Vagina (tissue), 2 donors: ENCODE data around the gene MON2. TPM values are rescaled to one million over a fixed set of nuclear protein-coding genes. Genes with fewer than 3 reads are reported as not detected.

Experiments
- DNase-seq, 2 donors: peaks; one replicate each; pipeline ENCODE4 v3.0.0-alpha.2; 2017; ENCODE audit errors: extremely low spot score in 2 of 2
- H3K27ac ChIP-seq: fragments of 200-600 bp; sonication (generic); one replicate; pipeline ENCODE4 v1.5.1; 2019
- H3K27me3 ChIP-seq: fragments of 200-600 bp; sonication (generic); one replicate; pipeline ENCODE4 v1.5.1; 2019
- H3K36me3 ChIP-seq, 2 donors: fragments of 200-600 bp; sonication (generic); one replicate each; pipeline ENCODE4 v1.5.1; 2017 to 2019
- H3K4me1 ChIP-seq: fragments of 200-600 bp; sonication (generic); one replicate; pipeline ENCODE4 v1.5.1; 2019
- H3K4me3 ChIP-seq, 2 donors: fragments of 200-600 bp; sonication (generic); 1 replicate in 1 of 2; 2 replicates in 1 of 2; pipeline ENCODE4 v1.5.1; 2016 to 2019
- H3K9me3 ChIP-seq: fragments of 200-600 bp; sonication (generic); one replicate; pipeline ENCODE4 v1.5.1; 2019
- CTCF ChIP-seq, 3 experiments: fragments of 450-650 bp in 2 of 3; fragments of 200-600 bp in 1 of 3; sonication (generic) in 1 of 3; IDR thresholded peaks; one replicate each; pipeline ENCODE4 v1.5.1; 2017 to 2019; ENCODE audit warnings: antibody characterized with exemption in 3 of 3, mild to moderate bottlenecking in 2 of 3, moderate library complexity in 2 of 3
- POLR2A ChIP-seq, 2 donors: fragments of 450-650 bp; IDR thresholded peaks; one replicate each; pipeline ENCODE4 v1.6.1; 2017; ENCODE audit warnings: antibody characterized with exemption in 2 of 2, mild to moderate bottlenecking in 2 of 2, moderate library complexity in 2 of 2
- POLR2AphosphoS5 ChIP-seq, 2 donors: sonication (generic); formaldehyde crosslinking; IDR thresholded peaks; one replicate each; pipeline ENCODE4 v1.9.0; 2017; ENCODE audit warnings: antibody characterized with exemption in 2 of 2, mild to moderate bottlenecking in 2 of 2, low read depth in 1 of 2; ENCODE audit not compliant: insufficient read depth in 1 of 2
- intact Hi-C: fragments of 100-400 bp; cut with DNase I; formaldehyde crosslinking; loops from one replicate; pipeline ENCODE4 v1.15.1; 2023
- total RNA-seq: library from RNA; depleted of rRNA; stranded (reverse); fragments of >200 nt; gene quantifications from one replicate; pipeline ENCODE4 v1.2.3, GENCODE V29; 2016

MON2 gene
- total RNA-seq, 1 donor from 2014 or later: 85.0 TPM

- H3K4me3 ChIP-seq: peak overlapping the region; percentile 56 to 84
- no peaks in the 10 kb centered on the region for H3K9me3 ChIP-seq
- no peaks in the 10 kb centered on the region for H3K36me3 ChIP-seq
- peaks cover 6% of the 10 kb centered on the region for H3K4me1 ChIP-seq
- peak overlapping the region; percentile 67 for H3K27ac ChIP-seq
- no peaks in the 10 kb centered on the region for H3K27me3 ChIP-seq
- DNase-seq: no peak
- no peak for TF ChIP-seq POLR2A (IDR thresholded peaks at IDR 0.05)
- TF ChIP-seq POLR2AphosphoS5 (IDR thresholded peaks at IDR 0.05; ENCODE audit: insufficient read depth in 1 of 2, low read depth in 1 of 2): peak; percentile 30 to 82
- TF ChIP-seq CTCF (IDR thresholded peaks at IDR 0.05): peak in 1 of 3 experiments; percentile 41
- intact Hi-C loops: loop anchor here (10.0 kb wide), 1 partner anchor 93 kb away; no protein-coding TSS in a partner anchor
Observed at GRCh38 chr12:62631471-62632410, 165.1 kb downstream of the MON2 start.

- peak overlapping the region; percentile 56 to 84 for H3K4me3 ChIP-seq
- no peaks in the 10 kb centered on the region for H3K27me3 ChIP-seq
- peak in 1 of 2 donors; percentile 41 for TF ChIP-seq POLR2AphosphoS5 (IDR thresholded peaks at IDR 0.05; ENCODE audit: insufficient read depth in 1 of 2, low read depth in 1 of 2)
- no peak for TF ChIP-seq CTCF (IDR thresholded peaks at IDR 0.05)
- DNase-seq: no peak
- peaks cover 6% of the 10 kb centered on the region for H3K4me1 ChIP-seq
- no peaks in the 10 kb centered on the region for H3K9me3 ChIP-seq
- no peaks in the 10 kb centered on the region for H3K36me3 ChIP-seq
- intact Hi-C loops: loop anchor here (10.0 kb wide), 1 partner anchor 92 kb away; no protein-coding TSS in a partner anchor
- peak overlapping the region; percentile 67 for H3K27ac ChIP-seq
Observed at GRCh38 chr12:62632411-62632918, 165.8 kb downstream of the MON2 start.

GRCh38 chr12:62635649-62636048 is 169.0 kb downstream of the MON2 start:
- Histone ChIP-seq H3K9me3 (no peaks in the 10 kb centered on the region), H3K4me1 (peaks cover 6% of the 10 kb centered on the region), H3K4me3 (no peak overlapping the region), H3K27me3 (no peaks in the 10 kb centered on the region), H3K27ac (no peak overlapping the region), H3K36me3 (no peaks in the 10 kb centered on the region)
- intact Hi-C loops: loop anchor here (10.0 kb wide), 1 partner anchor 89 kb away; no protein-coding TSS in a partner anchor
- TF ChIP-seq POLR2AphosphoS5 (IDR thresholded peaks at IDR 0.05; ENCODE audit: insufficient read depth in 1 of 2, low read depth in 1 of 2) (no peak), CTCF (IDR thresholded peaks at IDR 0.05) (no peak), POLR2A (IDR thresholded peaks at IDR 0.05) (no peak)
- DNase-seq: no peak

GRCh38 chr12:62637679-62638078 is 171.1 kb downstream of the MON2 start:
- Histone ChIP-seq H3K4me3 (no peak overlapping the region), H3K27ac (no peak overlapping the region), H3K4me1 (no peaks in the 10 kb centered on the region), H3K27me3 (no peaks in the 10 kb centered on the region), H3K9me3 (no peaks in the 10 kb centered on the region), H3K36me3 (no peaks in the 10 kb centered on the region)
- TF ChIP-seq POLR2AphosphoS5 (IDR thresholded peaks at IDR 0.05; ENCODE audit: insufficient read depth in 1 of 2, low read depth in 1 of 2) (no peak), POLR2A (IDR thresholded peaks at IDR 0.05) (no peak), CTCF (IDR thresholded peaks at IDR 0.05) (no peak)
- DNase-seq: no peak
- intact Hi-C loops: loop anchor here (10.0 kb wide), 1 partner anchor 87 kb away; no protein-coding TSS in a partner anchor
